Measurements from ENCODE around the gene FGF8. TPM values are rescaled to one million over a fixed set of nuclear protein-coding genes. Genes with fewer than 3 reads are reported as not detected.
"Not testable (repeated sequence)": the region's sequence is repeated elsewhere in the genome, so short reads cannot be mapped to it uniquely, and the experiment has no call there.

FGF8 gene
- total RNA-seq, 2 donors from 2014 or later = not detected

- ATAC-seq (replicated peaks) = no peak
- no peaks in the 10 kb centered on the region for H3K9me3 Mint-ChIP-seq
- H3K4me1 Mint-ChIP-seq = no peaks in the 10 kb centered on the region
- peaks cover 100% of the 10 kb centered on the region for H3K36me3 Mint-ChIP-seq (ENCODE audit: low read depth)
- H3K27ac Mint-ChIP-seq = no peak overlapping the region
- H3K27me3 Mint-ChIP-seq = no peaks in the 10 kb centered on the region
- no peak overlapping the region for H3K4me3 Mint-ChIP-seq
Measured at GRCh38 chr10:101793526-101793925, 17.6 kb upstream of the FGF8 start.

GRCh38 chr10:101789686-101790085 lies 13.8 kb upstream of the FGF8 start:
- H3K4me1 Mint-ChIP-seq = peaks cover 5% of the 10 kb centered on the region
- no peaks in the 10 kb centered on the region for H3K27me3 Mint-ChIP-seq
- ATAC-seq (replicated peaks) = no peak
- H3K27ac Mint-ChIP-seq = no peak overlapping the region
- H3K9me3 Mint-ChIP-seq = no peaks in the 10 kb centered on the region
- peaks cover 100% of the 10 kb centered on the region for H3K36me3 Mint-ChIP-seq (ENCODE audit: low read depth)
- no peak overlapping the region for H3K4me3 Mint-ChIP-seq

DNA sequence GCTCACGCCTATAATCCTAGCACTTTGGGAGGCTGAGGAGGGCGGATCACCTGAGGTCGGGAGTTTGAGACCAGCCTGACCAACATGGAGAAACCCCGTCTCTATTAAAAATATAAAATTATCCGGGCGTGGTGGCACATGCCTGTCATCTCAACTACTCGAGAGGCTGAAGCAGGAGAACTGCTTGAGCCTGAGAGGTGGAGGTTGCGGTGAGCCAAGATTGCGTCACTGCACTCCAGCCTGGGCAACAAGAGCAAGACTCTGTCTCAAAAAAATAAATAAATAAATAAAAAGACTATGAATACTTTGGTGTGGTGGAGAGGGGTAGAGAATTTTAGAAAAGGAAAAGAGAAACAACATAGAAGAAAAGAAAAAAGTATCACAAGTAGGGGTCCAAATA lies 13.3 kb upstream of the FGF8 start:
- ATAC-seq (replicated peaks); H3K27me3 Mint-ChIP-seq; H3K4me3 Mint-ChIP-seq; H3K27ac Mint-ChIP-seq; H3K4me1 Mint-ChIP-seq; H3K9me3 Mint-ChIP-seq: not testable (repeated sequence)
- H3K36me3 Mint-ChIP-seq (ENCODE audit: low read depth) = peaks cover 100% of the 10 kb centered on the region

GRCh38 chr10:101785801-101786200 lies 9.9 kb upstream of the FGF8 start:
- Mint-ChIP-seq H3K9me3 (no peaks in the 10 kb centered on the region), H3K4me3 (no peak overlapping the region), H3K27me3 (no peaks in the 10 kb centered on the region), H3K36me3 (ENCODE audit: low read depth) (peaks cover 98% of the 10 kb centered on the region), H3K4me1 (peaks cover 21% of the 10 kb centered on the region), H3K27ac (no peak overlapping the region)
- no peak for ATAC-seq (replicated peaks)

GRCh38 chr10:101784558-101784957 lies 8.6 kb upstream of the FGF8 start:
- H3K36me3 Mint-ChIP-seq (ENCODE audit: low read depth) = peaks cover 92% of the 10 kb centered on the region
- peak overlapping the region; percentile 98 for H3K4me3 Mint-ChIP-seq
- peaks cover 21% of the 10 kb centered on the region for H3K4me1 Mint-ChIP-seq
- H3K9me3 Mint-ChIP-seq = no peaks in the 10 kb centered on the region
- ATAC-seq (replicated peaks) = no peak
- peak overlapping the region; percentile 98 for H3K27ac Mint-ChIP-seq
- H3K27me3 Mint-ChIP-seq = no peaks in the 10 kb centered on the region

GRCh38 chr10:101783736-101784118 lies 7.8 kb upstream of the FGF8 start:
- peaks cover 27% of the 10 kb centered on the region for H3K4me1 Mint-ChIP-seq
- peak overlapping the region; percentile 98 for H3K27ac Mint-ChIP-seq
- no peak for ATAC-seq (replicated peaks)
- H3K27me3 Mint-ChIP-seq = peaks cover 5% of the 10 kb centered on the region
- H3K9me3 Mint-ChIP-seq = no peaks in the 10 kb centered on the region
- H3K36me3 Mint-ChIP-seq (ENCODE audit: low read depth) = peaks cover 91% of the 10 kb centered on the region
- H3K4me3 Mint-ChIP-seq = peak overlapping the region; percentile 98

- Mint-ChIP-seq H3K4me3 (peak within 1 kb of the TSS; percentile 98), H3K27ac (peak within 1 kb of the TSS; percentile 98), H3K27me3 (peaks cover 7% of the 10 kb centered on the region), H3K4me1 (peaks cover 28% of the 10 kb centered on the region), H3K36me3 (ENCODE audit: low read depth) (peaks cover 87% of the 10 kb centered on the region), H3K9me3 (no peaks in the 10 kb centered on the region)
- peak; percentile 79 for ATAC-seq (replicated peaks)
Measured at GRCh38 chr10:101782811-101783735, 7.2 kb upstream of the FGF8 start, which contains the start of gene NPM3. Gene NPM3 (minus strand): TSS chr10:101783446. CDS start chr10:101783390, 56 bp downstream.

GRCh38 chr10:101781984-101782810 lies 6.3 kb upstream of the FGF8 start:
- Mint-ChIP-seq H3K36me3 (ENCODE audit: low read depth) (peaks cover 86% of the 10 kb centered on the region), H3K4me1 (peaks cover 25% of the 10 kb centered on the region), H3K4me3 (peak overlapping the region; percentile 98), H3K9me3 (no peaks in the 10 kb centered on the region), H3K27ac (peak overlapping the region; percentile 98), H3K27me3 (peaks cover 16% of the 10 kb centered on the region)
- ATAC-seq (replicated peaks) = no peak

GRCh38 chr10:101781655-101781983 lies 5.7 kb upstream of the FGF8 start:
- H3K9me3 Mint-ChIP-seq = no peaks in the 10 kb centered on the region
- peaks cover 23% of the 10 kb centered on the region for H3K4me1 Mint-ChIP-seq
- peak overlapping the region; percentile 98 for H3K27ac Mint-ChIP-seq
- peak overlapping the region; percentile 98 for H3K4me3 Mint-ChIP-seq
- peaks cover 86% of the 10 kb centered on the region for H3K36me3 Mint-ChIP-seq (ENCODE audit: low read depth)
- no peak for ATAC-seq (replicated peaks)
- H3K27me3 Mint-ChIP-seq = peaks cover 20% of the 10 kb centered on the region

DNA sequence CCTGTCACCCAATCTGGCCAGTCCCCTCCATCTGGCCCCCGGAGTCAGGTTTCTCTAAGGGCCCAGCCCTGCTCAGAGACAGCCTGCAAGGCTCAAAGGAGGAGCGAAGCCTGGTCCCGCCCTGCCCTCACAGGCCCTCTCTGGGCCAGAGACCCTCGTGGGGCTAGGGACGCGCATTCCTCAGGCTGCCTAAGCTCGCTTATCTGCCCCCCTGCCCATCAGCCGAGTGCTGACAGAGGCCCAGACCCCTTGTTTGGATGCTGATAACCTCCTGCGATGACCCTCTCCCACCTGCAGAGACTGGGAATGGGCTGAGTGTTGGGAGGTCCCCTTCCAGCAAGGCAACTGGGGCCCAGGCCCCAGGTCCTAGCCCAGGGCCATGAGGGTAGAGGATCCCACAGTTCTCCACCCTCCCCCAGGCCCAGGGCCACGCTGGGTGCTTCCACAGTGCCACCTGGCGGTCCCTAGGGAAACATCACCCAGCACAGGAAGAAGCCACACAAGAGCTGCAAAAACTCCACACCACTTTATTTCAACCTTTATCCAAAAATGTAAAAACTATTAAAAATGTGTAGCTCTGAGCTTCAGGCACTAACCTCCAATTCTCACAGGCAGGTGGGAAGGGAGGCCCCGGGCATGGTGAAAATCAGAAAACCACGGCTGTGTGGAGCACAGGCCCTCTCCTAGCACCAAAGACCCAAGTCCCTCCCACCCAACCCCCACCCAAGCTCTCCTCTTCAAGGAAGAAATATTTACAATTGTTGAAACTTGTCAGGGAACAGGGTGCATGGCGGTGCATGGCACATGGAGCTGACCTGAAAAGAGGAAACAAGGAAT lies 5.1 kb upstream of the FGF8 start:
- no peaks in the 10 kb centered on the region for H3K9me3 Mint-ChIP-seq
- peaks cover 23% of the 10 kb centered on the region for H3K4me1 Mint-ChIP-seq
- H3K27ac Mint-ChIP-seq = no peak overlapping the region
- ATAC-seq (replicated peaks) = peak; percentile 59
- peaks cover 21% of the 10 kb centered on the region for H3K27me3 Mint-ChIP-seq
- peak overlapping the region; percentile 98 for H3K4me3 Mint-ChIP-seq
- peaks cover 80% of the 10 kb centered on the region for H3K36me3 Mint-ChIP-seq (ENCODE audit: low read depth)

DNA sequence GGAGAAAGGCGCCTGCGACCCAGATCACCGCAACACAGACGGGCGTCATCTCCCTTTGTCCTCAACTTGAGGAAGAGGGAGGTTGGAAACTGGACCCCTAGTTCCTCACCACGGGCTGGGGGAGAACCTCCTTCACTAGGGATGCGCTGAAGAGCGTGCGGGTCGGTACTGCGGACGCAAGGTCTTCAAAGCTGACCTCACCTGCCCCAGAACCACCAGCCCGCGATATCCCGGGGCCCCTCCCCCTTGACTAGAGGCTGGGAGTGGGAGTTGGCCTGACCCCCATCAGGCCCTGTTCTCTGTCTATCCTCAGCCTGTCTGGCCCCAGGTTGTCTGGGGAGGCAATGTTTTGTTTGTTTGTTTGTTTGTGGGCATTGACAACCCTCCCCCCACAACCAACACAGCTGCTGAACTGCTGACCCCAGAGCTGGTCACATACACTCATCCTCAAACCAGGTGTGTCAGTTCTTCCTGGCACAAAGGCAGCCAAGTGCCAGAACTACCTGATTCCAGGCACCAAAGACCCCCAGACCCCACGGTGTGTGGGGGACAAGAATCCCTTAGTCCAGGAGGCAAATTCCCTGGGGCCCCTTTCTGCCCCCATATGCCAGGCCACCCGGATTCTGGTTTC lies 4.4 kb upstream of the FGF8 start:
- peaks cover 73% of the 10 kb centered on the region for H3K36me3 Mint-ChIP-seq (ENCODE audit: low read depth)
- H3K9me3 Mint-ChIP-seq = no peaks in the 10 kb centered on the region
- no peak overlapping the region for H3K27ac Mint-ChIP-seq
- no peak for ATAC-seq (replicated peaks)
- peak overlapping the region; percentile 98 for H3K4me3 Mint-ChIP-seq
- H3K4me1 Mint-ChIP-seq = peaks cover 23% of the 10 kb centered on the region
- peaks cover 21% of the 10 kb centered on the region for H3K27me3 Mint-ChIP-seq

GRCh38 chr10:101779544-101780186 lies 3.8 kb upstream of the FGF8 start:
- H3K4me3 Mint-ChIP-seq = peak overlapping the region; percentile 98
- peaks cover 23% of the 10 kb centered on the region for H3K4me1 Mint-ChIP-seq
- H3K27ac Mint-ChIP-seq = no peak overlapping the region
- H3K36me3 Mint-ChIP-seq (ENCODE audit: low read depth) = peaks cover 71% of the 10 kb centered on the region
- peak; percentile 70 for ATAC-seq (replicated peaks)
- peaks cover 24% of the 10 kb centered on the region for H3K27me3 Mint-ChIP-seq
- no peaks in the 10 kb centered on the region for H3K9me3 Mint-ChIP-seq

GRCh38 chr10:101778781-101779543 lies 3.0 kb upstream of the FGF8 start:
- Mint-ChIP-seq H3K36me3 (ENCODE audit: low read depth) (peaks cover 67% of the 10 kb centered on the region), H3K4me1 (peaks cover 26% of the 10 kb centered on the region), H3K27me3 (peaks cover 31% of the 10 kb centered on the region), H3K9me3 (no peaks in the 10 kb centered on the region), H3K4me3 (peak overlapping the region; percentile 98), H3K27ac (no peak overlapping the region)
- ATAC-seq (replicated peaks) = no peak
